OCI-LY1 (cell line): ENCODE measurements around the gene NID2.

ENCODE experiments used
- H2AFZ ChIP-seq: fragments of 200-600 bp; sonication (generic), shearing (Covaris generic); 2 replicates; pipeline ENCODE4 v1.6.0; 2014; ENCODE audit warnings: antibody characterized with exemption, mild to moderate bottlenecking, low read length
- H3F3A ChIP-seq: fragments of 200-600 bp; sonication (generic), shearing (Covaris generic); 2 replicates; pipeline ENCODE4 v1.6.0; 2014; ENCODE audit warnings: mild to moderate bottlenecking, antibody characterized with exemption, low read length, moderate library complexity; ENCODE audit not compliant: insufficient read depth
- H3K27ac ChIP-seq: fragments of 200-600 bp; sonication (generic); 2 replicates; pipeline ENCODE4 v1.5.1; 2014; ENCODE audit warnings: low read length, mixed run types, mild to moderate bottlenecking, low read depth; ENCODE audit not compliant: poor library complexity, severe bottlenecking
- H3K27me3 ChIP-seq: fragments of 200-600 bp; sonication (generic); 2 replicates; pipeline ENCODE4 v1.6.0; 2014; ENCODE audit warnings: antibody characterized with exemption, mild to moderate bottlenecking, low read length, moderate library complexity; ENCODE audit not compliant: insufficient read depth
- H3K36me3 ChIP-seq: fragments of 200-600 bp; sonication (generic); 2 replicates; pipeline ENCODE4 v1.6.1; 2014; ENCODE audit warnings: mild to moderate bottlenecking, antibody characterized with exemption, low read length, moderate library complexity, mixed read lengths; ENCODE audit not compliant: insufficient read depth
- H3K4me1 ChIP-seq: fragments of 200-600 bp; sonication (generic); 2 replicates; pipeline ENCODE4 v1.5.1; 2014; ENCODE audit warnings: mild to moderate bottlenecking, low read length, moderate library complexity; ENCODE audit not compliant: insufficient read depth, severe bottlenecking
- H3K4me2 ChIP-seq: fragments of 200-600 bp; sonication (generic), shearing (Covaris generic); 2 replicates; pipeline ENCODE4 v1.6.1; 2014; ENCODE audit warnings: low read length
- H3K4me3 ChIP-seq: fragments of 200-600 bp; sonication (generic); 2 replicates; pipeline ENCODE4 v1.5.1; 2014; ENCODE audit warnings: low read length, low read depth, mild to moderate bottlenecking, mixed read lengths; ENCODE audit not compliant: poor library complexity, severe bottlenecking
- H3K79me2 ChIP-seq: fragments of 200-600 bp; shearing (Covaris generic); 2 replicates; pipeline ENCODE4 v1.6.1; 2016; ENCODE audit warnings: mixed run types, low read length, mixed read lengths; ENCODE audit not compliant: insufficient read depth
- H3K9ac ChIP-seq: fragments of 200-600 bp; sonication (generic), shearing (Covaris generic); 2 replicates; pipeline ENCODE4 v1.6.1; 2014; ENCODE audit warnings: mild to moderate bottlenecking, low read length, mixed read lengths
- H3K9me2 ChIP-seq: fragments of 200-600 bp; sonication (generic), shearing (Covaris generic); 2 replicates; pipeline ENCODE4 v1.6.1; 2014; ENCODE audit warnings: low read depth, mild to moderate bottlenecking, low read length, mixed read lengths
- H3K9me3 ChIP-seq: fragments of 200-600 bp; shearing (Covaris generic); 2 replicates; pipeline ENCODE4 v1.6.1; 2014; ENCODE audit warnings: low read length, mixed read lengths
- H4K20me1 ChIP-seq: fragments of 200-600 bp; sonication (generic), shearing (Covaris generic); 2 replicates; pipeline ENCODE4 v1.6.0; 2016; ENCODE audit warnings: mild to moderate bottlenecking, low read length; ENCODE audit not compliant: insufficient read depth
- EZH2 ChIP-seq: fragments of 200-600 bp; sonication (generic), shearing (Covaris generic); IDR thresholded peaks from 2 replicates; pipeline ENCODE4 v1.8.0; 2017; ENCODE audit warnings: borderline replicate concordance, mixed run types, mild to moderate bottlenecking, antibody characterized with exemption, low read length, moderate library complexity, mixed read lengths
- TF ChIP-seq, protein P1 (sequence below): fragments of 200-600 bp; sonication (generic), shearing (Covaris generic); IDR thresholded peaks from 2 replicates; pipeline ENCODE4 v1.5.1; 2017; ENCODE audit warnings: mild to moderate bottlenecking, antibody characterized with exemption, low read length, moderate library complexity, mixed read lengths

NID2 gene

DNA sequence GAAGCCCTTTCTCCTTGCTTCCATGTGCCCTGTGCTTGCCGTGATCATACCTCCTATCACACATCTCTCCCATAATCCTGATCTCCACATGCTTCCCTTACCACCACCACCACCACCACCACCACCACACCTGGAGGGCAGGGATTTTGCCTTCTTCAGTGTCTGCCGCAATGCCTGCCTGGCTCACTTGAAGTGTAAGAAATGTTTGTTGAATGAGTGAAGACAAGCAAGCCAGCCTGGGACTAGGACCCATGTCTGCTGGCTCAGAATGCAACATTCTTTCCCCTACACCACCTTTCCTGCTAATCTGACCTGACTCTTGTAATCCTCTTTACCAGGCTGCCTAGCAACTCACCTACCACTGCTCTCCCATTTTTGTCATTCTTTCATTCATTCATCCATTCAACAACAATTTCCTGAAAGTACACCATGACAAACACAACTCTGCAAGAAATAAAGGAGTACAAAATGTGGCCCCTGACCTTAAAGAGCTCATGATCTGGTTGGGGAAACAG, 3.5 kb upstream of the NID2 start:
- no peak overlapping the region for H3K9ac ChIP-seq
- H3F3A ChIP-seq: no peaks in the 10 kb centered on the region
- TF ChIP-seq, protein P1, sequence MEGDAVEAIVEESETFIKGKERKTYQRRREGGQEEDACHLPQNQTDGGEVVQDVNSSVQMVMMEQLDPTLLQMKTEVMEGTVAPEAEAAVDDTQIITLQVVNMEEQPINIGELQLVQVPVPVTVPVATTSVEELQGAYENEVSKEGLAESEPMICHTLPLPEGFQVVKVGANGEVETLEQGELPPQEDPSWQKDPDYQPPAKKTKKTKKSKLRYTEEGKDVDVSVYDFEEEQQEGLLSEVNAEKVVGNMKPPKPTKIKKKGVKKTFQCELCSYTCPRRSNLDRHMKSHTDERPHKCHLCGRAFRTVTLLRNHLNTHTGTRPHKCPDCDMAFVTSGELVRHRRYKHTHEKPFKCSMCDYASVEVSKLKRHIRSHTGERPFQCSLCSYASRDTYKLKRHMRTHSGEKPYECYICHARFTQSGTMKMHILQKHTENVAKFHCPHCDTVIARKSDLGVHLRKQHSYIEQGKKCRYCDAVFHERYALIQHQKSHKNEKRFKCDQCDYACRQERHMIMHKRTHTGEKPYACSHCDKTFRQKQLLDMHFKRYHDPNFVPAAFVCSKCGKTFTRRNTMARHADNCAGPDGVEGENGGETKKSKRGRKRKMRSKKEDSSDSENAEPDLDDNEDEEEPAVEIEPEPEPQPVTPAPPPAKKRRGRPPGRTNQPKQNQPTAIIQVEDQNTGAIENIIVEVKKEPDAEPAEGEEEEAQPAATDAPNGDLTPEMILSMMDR: no peak
- no peak for TF ChIP-seq EZH2
- H3K4me3 ChIP-seq: no peak overlapping the region
- H3K27ac ChIP-seq: no peak overlapping the region
- H3K27me3 ChIP-seq: no peaks in the 10 kb centered on the region
- no peaks in the 10 kb centered on the region for H3K9me3 ChIP-seq
- H4K20me1 ChIP-seq: no peaks in the 10 kb centered on the region
- no peaks in the 10 kb centered on the region for H3K36me3 ChIP-seq
- no peaks in the 10 kb centered on the region for H3K4me1 ChIP-seq
- no peaks in the 10 kb centered on the region for H3K79me2 ChIP-seq
- H2AFZ ChIP-seq: no peak overlapping the region
- no peak overlapping the region for H3K4me2 ChIP-seq
- no peaks in the 10 kb centered on the region for H3K9me2 ChIP-seq

DNA sequence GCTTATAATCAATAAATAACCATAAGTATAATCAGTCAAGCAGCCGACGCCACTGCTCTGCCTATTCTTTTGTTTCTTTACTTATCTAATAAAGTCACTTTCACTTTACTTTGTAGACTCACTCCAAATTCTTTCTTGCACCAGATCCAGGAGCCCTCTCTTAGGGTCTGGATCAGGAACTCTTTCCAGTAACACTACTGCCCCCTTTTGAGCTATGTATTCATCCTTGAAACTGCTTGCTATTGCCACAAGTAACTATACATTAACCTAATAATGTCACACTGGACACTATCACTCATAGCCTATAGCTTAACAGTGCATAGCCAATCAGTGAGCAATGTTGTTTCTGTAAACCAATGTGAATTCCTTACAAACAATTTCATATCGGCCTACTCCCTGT, 2.8 kb upstream of the NID2 start:
- H3K36me3 ChIP-seq: no peaks in the 10 kb centered on the region
- H2AFZ ChIP-seq: no peak overlapping the region
- no peaks in the 10 kb centered on the region for H4K20me1 ChIP-seq
- H3F3A ChIP-seq: no peaks in the 10 kb centered on the region
- H3K4me2 ChIP-seq: no peak overlapping the region
- no peak overlapping the region for H3K9ac ChIP-seq
- no peaks in the 10 kb centered on the region for H3K9me3 ChIP-seq
- TF ChIP-seq, protein P1: no peak
- no peak for TF ChIP-seq EZH2
- H3K27me3 ChIP-seq: no peaks in the 10 kb centered on the region
- no peak overlapping the region for H3K4me3 ChIP-seq
- no peaks in the 10 kb centered on the region for H3K9me2 ChIP-seq
- H3K79me2 ChIP-seq: no peaks in the 10 kb centered on the region
- no peaks in the 10 kb centered on the region for H3K4me1 ChIP-seq
- H3K27ac ChIP-seq: no peak overlapping the region

DNA sequence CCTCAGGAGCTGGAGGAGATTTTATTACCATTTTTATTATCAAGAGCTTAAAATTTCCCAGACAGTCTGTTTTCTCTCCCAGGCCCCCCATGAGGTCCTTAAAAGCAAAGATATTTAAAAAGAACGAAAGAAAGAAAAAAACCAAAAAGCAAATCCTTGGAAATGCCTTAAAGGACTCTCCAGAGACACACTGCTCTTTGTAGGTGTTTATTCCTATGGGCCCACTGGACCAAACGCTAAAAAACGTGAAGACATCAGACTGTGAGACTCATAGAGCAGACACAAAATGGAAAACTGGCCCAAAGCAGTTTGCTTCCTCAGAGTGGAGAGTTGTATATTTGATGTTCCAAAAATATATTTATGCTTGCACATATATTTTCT, 1.2 kb upstream of the NID2 start:
- H3K36me3 ChIP-seq: no peaks in the 10 kb centered on the region
- H3K27me3 ChIP-seq: no peaks in the 10 kb centered on the region
- H3F3A ChIP-seq: no peaks in the 10 kb centered on the region
- H3K27ac ChIP-seq: no peak overlapping the region
- H3K9me2 ChIP-seq: no peaks in the 10 kb centered on the region
- no peaks in the 10 kb centered on the region for H3K9me3 ChIP-seq
- no peaks in the 10 kb centered on the region for H3K79me2 ChIP-seq
- no peaks in the 10 kb centered on the region for H3K4me1 ChIP-seq
- no peaks in the 10 kb centered on the region for H4K20me1 ChIP-seq
- H2AFZ ChIP-seq: no peak overlapping the region
- TF ChIP-seq EZH2: no peak
- TF ChIP-seq, protein P1: no peak
- no peak overlapping the region for H3K9ac ChIP-seq
- H3K4me3 ChIP-seq: no peak overlapping the region
- no peak overlapping the region for H3K4me2 ChIP-seq
